CD14-positive monocyte (primary cell): ENCODE data around the gene TMEM120B. TPM values are rescaled to one million over a fixed set of nuclear protein-coding genes. Genes with fewer than 3 reads are reported as not detected.
A peak's percentile ranks its signal among the peaks of the same experiment; 100 is the strongest.

Source experiments
- DNase-seq, 3 donors: peaks; one replicate each; pipeline ENCODE4 v3.0.0-alpha.2; 2011 to 2022
- H2AFZ ChIP-seq: 2 replicates; pipeline ENCODE4 v1.6.0; 2012; ENCODE audit warnings: mild to moderate bottlenecking, low read depth, low read length, inconsistent platforms; ENCODE audit not compliant: insufficient read depth, poor library complexity, severe bottlenecking
- H3K27ac ChIP-seq, 2 donors: 1 replicate in 1 of 2; 2 replicates in 1 of 2; pipeline ENCODE4 v1.5.1; 2012 to 2013; ENCODE audit warnings: low read length in 2 of 2, control low read depth in 1 of 2, inconsistent platforms in 1 of 2, low read depth in 1 of 2, mild to moderate bottlenecking in 1 of 2
- H3K27me3 ChIP-seq, 2 donors: one replicate each; pipeline versions ENCODE4 v1.6.0 to v1.6.1; 2011 to 2013; ENCODE audit warnings: low read length in 2 of 2; ENCODE audit not compliant: control insufficient read depth in 2 of 2, insufficient read depth in 2 of 2
- H3K36me3 ChIP-seq, 2 donors: replicated peaks in 1 of 2; 1 replicate in 1 of 2; 2 replicates in 1 of 2; pipeline versions ENCODE4 v1.5.1 to v1.6.1; 2012 to 2013; ENCODE audit warnings: low read length in 2 of 2, control low read depth in 1 of 2, inconsistent platforms in 1 of 2, mild to moderate bottlenecking in 1 of 2; ENCODE audit not compliant: insufficient read depth in 2 of 2, control insufficient read depth in 1 of 2
- H3K4me1 ChIP-seq, 2 donors: 1 replicate in 1 of 2; 2 replicates in 1 of 2; pipeline versions ENCODE4 v1.5.1 to v1.6.1; 2012 to 2013; ENCODE audit warnings: low read length in 2 of 2, control low read depth in 1 of 2, inconsistent platforms in 1 of 2, mild to moderate bottlenecking in 1 of 2, moderate library complexity in 1 of 2; ENCODE audit not compliant: insufficient read depth in 2 of 2, control insufficient read depth in 1 of 2
- H3K4me2 ChIP-seq: replicated peaks from 2 replicates; pipeline ENCODE3; 2012; ENCODE audit warnings: low read length, moderate library complexity, mild to moderate bottlenecking; ENCODE audit not compliant: poor library complexity, severe bottlenecking; ENCODE audit errors: extremely low read depth
- H3K4me3 ChIP-seq, 3 experiments: fragments of 200-600 bp in 1 of 3; sonication (generic) in 1 of 3; replicated peaks in 1 of 3; 1 replicate in 2 of 3; 2 replicates in 1 of 3; pipeline ENCODE4 v1.5.1; 2011 to 2013; ENCODE audit warnings: low read length in 3 of 3, mild to moderate bottlenecking in 3 of 3, control low read depth in 2 of 3, low read depth in 2 of 3, inconsistent platforms in 1 of 3, moderate library complexity in 1 of 3
- H3K79me2 ChIP-seq: 2 replicates; pipeline ENCODE4 v1.6.0; 2012; ENCODE audit warnings: mild to moderate bottlenecking, control low read depth, inconsistent platforms, low read length, moderate library complexity; ENCODE audit not compliant: insufficient read depth
- H3K9ac ChIP-seq: 2 replicates; pipeline ENCODE4 v1.6.0; 2017; ENCODE audit warnings: low read length, mild to moderate bottlenecking; ENCODE audit not compliant: insufficient read depth, poor library complexity, severe bottlenecking
- H3K9me3 ChIP-seq, 2 donors: replicated peaks in 1 of 2; 1 replicate in 1 of 2; 2 replicates in 1 of 2; pipeline versions ENCODE4 v1.5.1 to v1.6.1; 2012 to 2013; ENCODE audit warnings: low read length in 2 of 2, control low read depth in 1 of 2; ENCODE audit not compliant: control insufficient read depth in 1 of 2, insufficient read depth in 1 of 2
- H4K20me1 ChIP-seq: 2 replicates; pipeline ENCODE4 v1.6.0; 2012; ENCODE audit warnings: mild to moderate bottlenecking, low read length, control low read depth, moderate library complexity; ENCODE audit not compliant: insufficient read depth
- H3K27ac Mint-ChIP-seq, 7 donors: one replicate each; pipeline ENCODE4 v1.8.0; 2020; ENCODE audit warnings: mild to moderate bottlenecking in 7 of 7, mixed read lengths in 7 of 7, moderate library complexity in 6 of 7, inconsistent platforms in 2 of 7
- H3K27me3 Mint-ChIP-seq, 3 donors: one replicate each; pipeline ENCODE4 v1.8.0; 2021 to 2022; ENCODE audit warnings: low read depth in 3 of 3, mild to moderate bottlenecking in 3 of 3, mixed read lengths in 3 of 3, moderate library complexity in 3 of 3, inconsistent platforms in 1 of 3
- H3K36me3 Mint-ChIP-seq, 2 donors: one replicate each; pipeline ENCODE4 v1.8.0; 2020; ENCODE audit warnings: mixed read lengths in 2 of 2, inconsistent platforms in 1 of 2, mild to moderate bottlenecking in 1 of 2
- H3K4me1 Mint-ChIP-seq: one replicate; pipeline ENCODE4 v1.8.0; 2020; ENCODE audit warnings: mild to moderate bottlenecking, mixed read lengths
- H3K4me3 Mint-ChIP-seq, 2 donors: one replicate each; pipeline ENCODE4 v1.8.0; 2020; ENCODE audit warnings: mild to moderate bottlenecking in 2 of 2, mixed read lengths in 2 of 2, moderate library complexity in 1 of 2
- H3K9me3 Mint-ChIP-seq, 7 donors: one replicate each; pipeline ENCODE4 v1.8.0; 2020 to 2022; ENCODE audit warnings: mixed read lengths in 7 of 7, mild to moderate bottlenecking in 6 of 7, moderate library complexity in 6 of 7, inconsistent platforms in 2 of 7
- WGBS: methylation state at CpG from one replicate; pipeline ENCODE4 v1.1.5; 2013; ENCODE audit warnings: missing lambda C conversion rate; ENCODE audit not compliant: insufficient coverage; 5-methylcytosine and 5-hydroxymethylcytosine counted together
- intact Hi-C, 2 donors: fragments of 100-400 bp; cut with micrococcal nuclease; formaldehyde crosslinking; loops; one replicate each; pipeline versions ENCODE4 v1.15.0 to v1.15.1; 2023
- polyA plus RNA-seq, 3 donors: library from polyadenylated mRNA; depleted of rRNA in 1 of 3; unstranded in 2 of 3; stranded (reverse) in 1 of 3; fragments of 300-500 nt in 2 of 3; fragments of >200 nt in 1 of 3; fragmentation: Illumina TruSeq in 2 of 3; gene quantifications; 1 replicate in 2 of 3; 2 replicates in 1 of 3; pipeline ENCODE4 v1.2.3, GENCODE V29; 2012 to 2021
- TF ChIP-seq, protein P1 (sequence below): fragments of 200-600 bp; IDR thresholded peaks from one replicate; pipeline ENCODE4 v1.8.0; 2022; ENCODE audit warnings: antibody characterized with exemption, mild to moderate bottlenecking

Gene TMEM120B
- polyA plus RNA-seq, 3 donors: 0.65 to 2.4 (median 1.1) TPM

DNA sequence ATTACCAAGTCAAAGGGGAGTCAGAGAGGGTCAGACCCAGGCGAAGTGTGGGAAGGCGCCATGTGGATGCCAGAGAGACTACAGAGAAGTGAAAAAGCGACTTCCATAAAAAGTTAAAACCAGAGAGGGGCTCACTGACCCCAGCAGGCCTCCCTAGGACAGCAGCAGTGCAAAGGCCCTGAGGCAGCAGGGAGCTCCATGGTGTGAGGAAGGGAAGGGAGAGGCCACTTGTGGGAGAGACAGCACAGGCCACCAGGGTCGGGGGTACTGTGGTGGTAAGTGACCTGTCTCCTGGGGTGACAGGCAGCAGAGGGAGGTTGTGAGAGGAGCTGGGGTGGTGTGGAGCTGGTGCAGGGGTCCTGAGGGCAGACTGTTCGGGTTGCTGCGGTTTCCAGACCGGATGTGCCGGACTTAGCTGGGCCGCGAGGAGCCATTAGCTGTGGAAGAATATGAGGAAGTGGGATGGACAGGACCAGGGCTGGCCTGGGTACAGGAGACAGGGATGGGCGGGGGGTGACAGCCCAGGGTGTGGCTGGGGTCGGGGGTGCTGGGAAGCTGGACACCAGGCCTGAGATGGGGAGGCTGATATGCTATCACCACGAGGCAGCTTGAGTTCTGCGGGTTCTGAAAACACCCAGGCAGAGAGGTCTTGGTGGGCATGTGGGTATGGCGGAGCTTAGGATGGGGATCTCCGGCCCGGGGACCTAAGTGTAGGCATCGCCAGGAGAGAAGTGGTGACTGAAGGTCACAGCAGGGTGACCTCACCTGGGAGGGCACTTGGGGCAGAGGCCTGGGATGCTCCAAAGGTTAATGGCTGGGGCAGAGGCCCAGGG, 114.0 kb downstream of the TMEM120B start:
- WGBS: 92% methylated on average over 18 of the region's 18 CpGs
- DNase-seq: no peak
- H3K36me3 Mint-ChIP-seq: peaks cover 73 to 100% of the 10 kb centered on the region in 2 donors

DNA sequence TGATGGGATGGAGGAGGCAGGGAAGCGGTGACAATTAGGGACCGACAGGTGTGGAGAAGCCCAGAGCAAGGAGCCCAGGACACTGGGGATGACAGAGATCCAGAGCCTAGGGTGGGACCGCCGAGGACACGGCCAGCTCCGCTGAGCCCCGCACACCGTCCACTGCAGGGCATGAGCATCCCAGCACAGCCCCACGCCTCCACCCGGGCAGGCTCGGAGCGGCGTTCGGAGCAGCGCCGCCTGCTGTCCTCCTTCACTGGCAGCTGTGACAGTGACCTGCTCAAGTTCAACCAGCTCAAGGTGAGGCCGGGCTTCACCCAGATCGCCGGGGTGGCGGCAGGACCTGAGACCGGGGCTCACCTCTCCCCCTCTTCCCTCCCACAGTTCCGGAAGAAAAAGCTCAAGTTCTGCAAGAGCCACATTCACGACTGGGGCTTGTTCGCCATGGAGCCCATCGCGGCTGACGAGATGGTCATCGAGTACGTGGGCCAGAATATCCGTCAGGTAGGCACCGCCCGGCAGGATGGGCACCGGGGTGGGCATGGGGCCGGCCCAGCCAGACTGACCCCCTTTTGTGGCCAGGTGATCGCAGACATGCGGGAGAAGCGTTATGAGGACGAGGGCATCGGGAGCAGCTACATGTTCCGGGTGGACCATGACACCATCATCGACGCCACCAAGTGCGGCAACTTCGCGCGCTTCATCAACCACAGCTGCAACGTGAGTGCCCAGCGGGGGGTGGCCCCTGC, 115.0 kb downstream of the TMEM120B start:
- peaks cover 13% of the 10 kb centered on the region for H3K4me1 Mint-ChIP-seq
- TF ChIP-seq, protein P1, sequence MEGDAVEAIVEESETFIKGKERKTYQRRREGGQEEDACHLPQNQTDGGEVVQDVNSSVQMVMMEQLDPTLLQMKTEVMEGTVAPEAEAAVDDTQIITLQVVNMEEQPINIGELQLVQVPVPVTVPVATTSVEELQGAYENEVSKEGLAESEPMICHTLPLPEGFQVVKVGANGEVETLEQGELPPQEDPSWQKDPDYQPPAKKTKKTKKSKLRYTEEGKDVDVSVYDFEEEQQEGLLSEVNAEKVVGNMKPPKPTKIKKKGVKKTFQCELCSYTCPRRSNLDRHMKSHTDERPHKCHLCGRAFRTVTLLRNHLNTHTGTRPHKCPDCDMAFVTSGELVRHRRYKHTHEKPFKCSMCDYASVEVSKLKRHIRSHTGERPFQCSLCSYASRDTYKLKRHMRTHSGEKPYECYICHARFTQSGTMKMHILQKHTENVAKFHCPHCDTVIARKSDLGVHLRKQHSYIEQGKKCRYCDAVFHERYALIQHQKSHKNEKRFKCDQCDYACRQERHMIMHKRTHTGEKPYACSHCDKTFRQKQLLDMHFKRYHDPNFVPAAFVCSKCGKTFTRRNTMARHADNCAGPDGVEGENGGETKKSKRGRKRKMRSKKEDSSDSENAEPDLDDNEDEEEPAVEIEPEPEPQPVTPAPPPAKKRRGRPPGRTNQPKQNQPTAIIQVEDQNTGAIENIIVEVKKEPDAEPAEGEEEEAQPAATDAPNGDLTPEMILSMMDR: no peak
- H3K9me3 Mint-ChIP-seq: no peaks in the 10 kb centered on the region
- intact Hi-C loops: no loop called here
- peaks cover 8 to 12% of the 10 kb centered on the region in 2 donors for H3K4me1 ChIP-seq
- no peak overlapping the region for H3K4me3 ChIP-seq
- H3K9me3 ChIP-seq: no peaks in the 10 kb centered on the region
- 97% methylated on average over 43 of the region's 48 CpGs for WGBS
- no peak overlapping the region for H3K9ac ChIP-seq
- no peak overlapping the region for H3K4me2 ChIP-seq
- H2AFZ ChIP-seq: no peak overlapping the region
- peaks cover 17% of the 10 kb centered on the region for H3K79me2 ChIP-seq
- H3K27ac Mint-ChIP-seq: peak overlapping the region in 1 of 7 donors; percentile 5
- H3K4me3 Mint-ChIP-seq: no peak overlapping the region
- peaks cover 84 to 97% of the 10 kb centered on the region in 2 donors for H3K36me3 ChIP-seq
- peaks cover 0 to 3% (median 0%) of the 10 kb centered on the region in 3 donors for H3K27me3 Mint-ChIP-seq
- DNase-seq: no peak
- H3K27me3 ChIP-seq: no peaks in the 10 kb centered on the region
- H4K20me1 ChIP-seq: peaks cover 98% of the 10 kb centered on the region
- peaks cover 75 to 100% of the 10 kb centered on the region in 2 donors for H3K36me3 Mint-ChIP-seq
- no peak overlapping the region for H3K27ac ChIP-seq

More for the DNA sequence above, 114.0 kb downstream of the TMEM120B start:
- peaks cover 98% of the 10 kb centered on the region for H4K20me1 ChIP-seq
- TF ChIP-seq, protein P1: no peak
- H3K4me3 ChIP-seq: no peak overlapping the region
- H3K27me3 ChIP-seq: no peaks in the 10 kb centered on the region
- H3K4me1 ChIP-seq: peaks cover 0 to 2% of the 10 kb centered on the region in 2 donors
- peaks cover 0 to 3% (median 0%) of the 10 kb centered on the region in 3 donors for H3K27me3 Mint-ChIP-seq
- H3K9me3 Mint-ChIP-seq: no peaks in the 10 kb centered on the region
- peaks cover 25% of the 10 kb centered on the region for H3K79me2 ChIP-seq
- no peaks in the 10 kb centered on the region for H3K9me3 ChIP-seq
- H3K36me3 ChIP-seq: peaks cover 86 to 97% of the 10 kb centered on the region in 2 donors
- H3K9ac ChIP-seq: no peak overlapping the region
- H3K4me2 ChIP-seq: no peak overlapping the region
- H3K27ac ChIP-seq: peak overlapping the region in 1 of 2 donors; percentile 48
- H3K4me3 Mint-ChIP-seq: no peak overlapping the region
- H3K4me1 Mint-ChIP-seq: peaks cover 3% of the 10 kb centered on the region
- peak overlapping the region in 5 of 7 donors; percentile 21 to 71 (median 62) for H3K27ac Mint-ChIP-seq
- intact Hi-C loops: no loop called here
- no peak overlapping the region for H2AFZ ChIP-seq
